Transverse colon (tissue), 4 donors: ENCODE data around the gene CLIC4.

Source experiments
- CTCF ChIP-seq, 5 experiments: fragments of 200-600 bp in 3 of 5; fragments of 450-650 bp in 2 of 5; sonication (generic) in 3 of 5; IDR thresholded peaks; 1 replicate in 2 of 5; 2 replicates in 3 of 5; pipeline ENCODE4 v1.5.1; 2016 to 2017; ENCODE audit warnings: antibody characterized with exemption in 5 of 5, inconsistent platforms in 3 of 5, mild to moderate bottlenecking in 2 of 5, moderate library complexity in 1 of 5
- EP300 ChIP-seq: sonication (generic); formaldehyde crosslinking; IDR thresholded peaks from one replicate; pipeline ENCODE4 v1.6.1; 2017; ENCODE audit warnings: antibody characterized with exemption, low read depth
- POLR2A ChIP-seq: fragments of 450-650 bp; IDR thresholded peaks from one replicate; pipeline ENCODE4 v1.6.1; 2016; ENCODE audit warnings: antibody characterized with exemption, mild to moderate bottlenecking, moderate library complexity
- POLR2AphosphoS5 ChIP-seq, 3 donors: sonication (generic); formaldehyde crosslinking; IDR thresholded peaks; one replicate each; pipeline ENCODE4 v1.6.1; 2016; ENCODE audit warnings: antibody characterized with exemption in 3 of 3

DNA sequence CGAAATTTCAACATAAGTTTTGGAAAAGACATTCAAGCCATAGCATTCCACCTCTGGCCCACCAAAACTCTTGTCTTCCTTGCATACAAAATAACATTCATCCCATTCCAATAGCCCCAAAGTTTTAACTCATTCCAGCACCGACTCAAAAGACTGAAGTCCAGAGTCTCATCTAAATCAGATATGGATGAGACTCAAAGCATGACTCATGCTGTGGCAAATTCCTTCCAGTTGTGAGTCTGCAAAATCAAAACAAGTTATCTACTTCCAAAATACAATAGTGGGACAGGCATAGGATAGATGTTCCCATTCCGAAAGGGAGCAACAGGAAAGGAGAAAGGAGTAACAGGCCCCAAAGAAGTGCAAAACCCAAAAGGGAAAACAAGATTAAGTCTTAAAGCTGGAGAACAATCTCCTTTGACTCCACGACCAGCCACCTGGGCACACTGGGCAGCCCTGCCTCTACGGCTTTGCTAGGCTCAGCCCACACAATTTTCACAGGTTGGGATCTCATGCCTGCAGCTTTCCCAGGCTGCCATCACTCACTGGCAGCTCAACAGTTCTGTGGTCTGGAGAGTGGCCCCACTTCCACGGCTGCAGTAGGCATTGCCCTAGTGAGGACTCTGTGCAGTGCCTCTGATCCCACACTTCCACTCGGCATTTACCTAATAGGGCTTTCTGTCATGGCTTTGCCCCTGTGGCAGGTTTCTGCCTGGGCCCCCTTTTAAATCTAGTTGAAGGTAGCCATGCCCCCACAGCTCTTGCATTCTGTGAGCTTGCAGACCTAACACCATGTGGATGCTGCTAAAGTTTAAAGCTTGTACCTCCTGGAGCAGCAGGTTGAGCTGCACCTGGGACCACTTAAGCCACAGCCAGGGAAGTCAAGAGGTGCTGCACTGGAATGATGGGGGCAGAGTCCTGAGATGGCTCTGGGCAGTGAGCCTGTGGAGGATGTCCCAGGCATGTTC lies 133.8 kb downstream of the CLIC4 start:
- TF ChIP-seq CTCF (IDR thresholded peaks at IDR 0.05) (no peak), EP300 (no peak), POLR2A (no peak), POLR2AphosphoS5 (IDR thresholded peaks at IDR 0.05) (no peak)
